Measurements from ENCODE around the gene GRHL1. TPM values are rescaled to one million over a fixed set of nuclear protein-coding genes. Genes with fewer than 3 reads are reported as not detected.

GRHL1 gene
- total and polyA plus RNA-seq, 2 of the 4 experiments (the other 2 are of a cell fraction), result 0.18 to 0.21 TPM

GRCh38 chr2:9996321-9996720, 44.8 kb downstream of the GRHL1 start:
- DNase-seq (no peak), ATAC-seq (ENCODE audit: low read depth) (no peak)
- Histone ChIP-seq H2BK15ac (ENCODE audit: low read depth, low read length) (no peak overlapping the region), H3K36me3 (ENCODE audit: control insufficient read depth, insufficient read depth, low read length) (no peaks in the 10 kb centered on the region), H3K14ac (replicated peaks; ENCODE audit: low read depth, low read length) (no peak overlapping the region), H2BK5ac (ENCODE audit: low read depth, low read length, poor library complexity, severe bottlenecking) (no peak overlapping the region), H3K23ac (ENCODE audit: low read depth, low read length) (no peak overlapping the region), H3K4me2 (ENCODE audit: low read depth, low read length) (no peak overlapping the region), H3K79me1 (ENCODE audit: low read depth in 1 of 2, low read length in 2 of 2) (no peaks in the 10 kb centered on the region), H3K9me3 (ENCODE audit: control insufficient read depth, insufficient read depth, low read length) (no peaks in the 10 kb centered on the region), H2AK9ac (replicated peaks; ENCODE audit: low read depth, low read length, poor library complexity) (no peak overlapping the region), H3K9me1 (ENCODE audit: insufficient read depth, low read length) (no peaks in the 10 kb centered on the region), H3K4me3 (ENCODE audit: insufficient read depth, low read depth, low read length) (no peak overlapping the region), H3K4me1 (ENCODE audit: control insufficient read depth, insufficient read depth, low read length) (no peaks in the 10 kb centered on the region; the same call in 1 of the 2 replicates), H4K8ac (ENCODE audit: low read depth in 2 of 2, low read length in 2 of 2) (no peak overlapping the region), H3K27ac (ENCODE audit: insufficient read depth, low read length) (no peak overlapping the region), H4K20me1 (ENCODE audit: insufficient read depth, low read length) (no peaks in the 10 kb centered on the region), H4K5ac (ENCODE audit: low read depth, low read length) (no peak overlapping the region), H3K18ac (ENCODE audit: low read depth, low read length) (no peak overlapping the region), H4K91ac (ENCODE audit: insufficient read depth, low read depth, low read length) (no peak overlapping the region), H3K27me3 (ENCODE audit: control insufficient read depth, insufficient read depth, low read length) (no peaks in the 10 kb centered on the region), H3K9ac (ENCODE audit: low read depth, low read length) (no peak overlapping the region), H3K4ac (ENCODE audit: low read depth, low read length) (no peak overlapping the region), H2AK5ac (ENCODE audit: low read depth, low read length) (no peak overlapping the region), H2BK120ac (ENCODE audit: low read depth, low read length) (no peak overlapping the region), H3K56ac (ENCODE audit: extremely low read depth, insufficient read depth, low read length) (no peak overlapping the region), H2BK20ac (ENCODE audit: low read depth, low read length) (no peak overlapping the region), H2AFZ (replicated peaks; ENCODE audit: low read length, poor library complexity) (no peak overlapping the region)
- BruUV-seq (replicated peaks), result no TSS peak
- dilution Hi-C loops (cut with HindIII; ENCODE audit: low sequenced_read_pairs, unreplicated experiment) (no loop called here), in situ Hi-C loops (cut with MboI; ENCODE audit: low sequenced_read_pairs) (no loop called here), intact Hi-C loops (cut with micrococcal nuclease) (no loop called here)
- TF ChIP-seq RCOR1 (IDR thresholded peaks at IDR 0.05; ENCODE audit: insufficient replicate concordance, low read length), result no peak
- no peak for TF ChIP-seq MAZ (IDR thresholded peaks at IDR 0.05; ENCODE audit: borderline replicate concordance, low read depth, low read length)
- no peak for TF ChIP-seq NFE2L2 (IDR thresholded peaks at IDR 0.05; ENCODE audit: low read depth, low read length)
- no peak for TF ChIP-seq MAFK (IDR thresholded peaks at IDR 0.05; ENCODE audit: low read depth, low read length)
- TF ChIP-seq RAD21 (IDR thresholded peaks at IDR 0.05; ENCODE audit: low read length), result no peak
- TF ChIP-seq CHD1 (IDR thresholded peaks at IDR 0.05; ENCODE audit: low read depth, low read length), result no peak
- no peak for TF ChIP-seq USF2 (IDR thresholded peaks at IDR 0.05; ENCODE audit: low read depth, low read length)
- ChIA-PET POLR2A (ENCODE audit: unreplicated experiment) (no interaction called here), CTCF (interaction anchor here (0.6 to 1.7 kb wide), 4 partner anchors 13 to 183 kb away, joined by 3 to 8 read pairs (median 6); no protein-coding TSS in a partner anchor)
- no CpG with 5 or more reads among the region's 7 CpGs for WGBS, 2 experiments (ENCODE audit: extremely low coverage in 2 of 2, insufficient read length in 1 of 2)

Data from IMR-90 (cell line).